Tibial nerve (tissue), 3 donors: ENCODE measurements around the gene DNASE1L2.

Experiments
- CTCF ChIP-seq, 5 experiments: fragments of 200-600 bp in 3 of 5; fragments of 450-650 bp in 2 of 5; sonication (generic) in 3 of 5; IDR thresholded peaks; one replicate each; pipeline ENCODE4 v1.5.1; 2016 to 2019; ENCODE audit warnings: antibody characterized with exemption in 5 of 5, mild to moderate bottlenecking in 3 of 5, moderate library complexity in 2 of 5
- POLR2A ChIP-seq, 2 donors: fragments of 450-650 bp; IDR thresholded peaks; one replicate each; pipeline ENCODE4 v1.6.1; 2017; ENCODE audit warnings: antibody characterized with exemption in 2 of 2, mild to moderate bottlenecking in 2 of 2, moderate library complexity in 2 of 2

DNA sequence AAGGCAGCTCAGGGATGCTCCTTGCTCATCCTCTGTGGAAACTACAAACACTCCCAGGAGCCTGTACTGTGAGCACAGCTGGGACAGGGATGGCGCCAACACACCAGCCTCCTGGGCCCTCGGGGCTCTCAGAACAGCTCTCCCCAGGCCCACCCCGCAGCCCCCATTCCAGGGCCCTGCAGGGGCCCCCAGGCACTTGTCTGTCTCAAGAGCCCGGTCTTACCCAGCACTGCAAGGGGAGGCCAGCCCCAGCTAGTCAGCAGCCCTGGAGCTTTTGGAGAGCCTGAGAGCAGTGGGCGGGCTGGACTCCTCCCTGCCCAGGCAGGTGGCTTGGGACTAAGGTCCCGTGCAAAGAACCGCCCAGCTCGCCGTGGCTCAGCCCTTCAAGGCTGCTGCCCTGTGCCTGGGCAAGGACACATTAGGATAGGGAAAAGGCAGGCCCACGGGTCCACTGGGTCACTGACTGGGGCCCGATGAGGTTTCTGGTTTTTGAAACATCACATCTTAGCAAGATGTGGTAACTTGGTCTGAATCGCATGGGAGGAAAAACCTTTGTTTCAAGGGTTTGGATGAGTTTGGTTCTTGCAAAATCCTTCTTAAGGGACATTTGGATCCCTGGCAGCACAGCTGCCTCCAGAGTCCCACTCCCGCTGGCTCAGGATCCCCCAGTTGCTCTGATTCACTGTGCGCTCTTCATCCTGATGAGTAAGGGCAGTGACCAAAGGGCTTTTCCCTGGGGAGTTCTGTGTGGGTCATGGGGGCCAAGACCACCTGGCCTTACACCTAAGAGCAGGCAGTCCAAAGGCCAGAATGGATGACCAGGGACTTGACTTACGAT, 2.8 kb downstream of the DNASE1L2 start:
- TF ChIP-seq CTCF (IDR thresholded peaks at IDR 0.05) (no peak), POLR2A (IDR thresholded peaks at IDR 0.05) (no peak)
